HG03045 (cell line): ENCODE results near the gene MYO18B.

Experiments used
- ATAC-seq: cut with Tn5 transposase; IDR thresholded peaks from one replicate; pipeline ENCODE4 v1.9.1; 2021; ENCODE audit warnings: mild to moderate bottlenecking, moderate library complexity; ENCODE audit not compliant: unreplicated experiment

The MYO18B gene

DNA sequence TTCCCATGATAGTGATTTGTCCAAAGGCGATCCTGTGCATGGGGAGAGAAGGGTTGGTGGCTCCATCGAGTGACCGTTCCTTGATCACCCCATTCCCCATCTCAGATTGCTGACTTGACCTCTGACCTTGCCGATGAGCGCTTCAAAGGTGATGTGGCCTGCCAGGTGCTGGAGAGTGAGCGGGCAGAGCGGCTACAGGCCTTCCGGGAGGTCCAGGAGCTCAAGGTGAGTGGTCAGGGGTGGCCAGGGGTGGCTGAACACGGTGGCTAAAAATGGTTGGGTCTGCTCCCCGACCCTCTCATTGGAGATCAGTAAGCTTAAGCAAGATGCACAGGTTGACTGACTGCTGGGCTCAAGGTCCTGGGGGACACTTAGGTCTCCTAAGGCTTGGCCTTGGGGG, 148.7 kb downstream of the MYO18B start:
- ATAC-seq: no peak

DNA sequence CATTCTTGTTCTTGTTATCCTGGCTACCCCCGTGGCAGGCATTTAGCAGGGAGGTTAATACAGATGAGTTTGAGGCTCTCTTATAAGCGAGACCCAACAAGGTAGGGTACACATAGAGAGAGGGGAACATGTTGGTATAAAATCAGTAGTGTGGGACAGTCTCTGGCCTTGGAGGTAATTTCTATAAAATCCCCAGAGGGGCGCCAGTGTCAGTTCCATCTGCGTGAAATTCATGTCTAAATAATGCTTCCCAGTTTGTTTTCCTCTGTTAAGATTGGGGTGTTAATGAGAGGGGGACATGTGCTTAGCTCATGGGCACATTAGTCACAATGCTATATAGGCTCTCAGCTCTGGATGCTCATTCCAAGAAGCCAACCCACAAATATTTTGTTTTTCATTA, 150.7 kb downstream of the MYO18B start:
- ATAC-seq: no peak

DNA sequence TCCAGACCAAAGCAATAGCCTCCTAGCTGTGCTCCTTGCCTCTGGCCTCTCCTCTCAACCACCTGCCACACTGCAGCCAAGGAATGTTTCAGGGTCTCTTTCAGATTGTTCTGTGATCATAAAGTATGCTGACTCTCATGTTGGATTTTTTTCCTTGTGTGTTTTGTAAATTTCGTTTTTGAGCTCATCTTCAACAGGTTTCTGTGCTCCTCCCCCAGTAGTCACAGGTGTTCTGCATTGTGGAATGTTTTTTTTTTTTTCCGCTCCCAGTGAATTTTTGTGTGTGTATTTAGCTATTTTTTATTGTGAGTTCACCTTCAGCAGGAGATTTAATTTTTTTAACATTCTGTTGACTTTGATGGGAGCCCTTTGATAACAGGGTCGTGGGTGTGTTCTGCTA, 153.7 kb downstream of the MYO18B start:
- no peak for ATAC-seq

DNA sequence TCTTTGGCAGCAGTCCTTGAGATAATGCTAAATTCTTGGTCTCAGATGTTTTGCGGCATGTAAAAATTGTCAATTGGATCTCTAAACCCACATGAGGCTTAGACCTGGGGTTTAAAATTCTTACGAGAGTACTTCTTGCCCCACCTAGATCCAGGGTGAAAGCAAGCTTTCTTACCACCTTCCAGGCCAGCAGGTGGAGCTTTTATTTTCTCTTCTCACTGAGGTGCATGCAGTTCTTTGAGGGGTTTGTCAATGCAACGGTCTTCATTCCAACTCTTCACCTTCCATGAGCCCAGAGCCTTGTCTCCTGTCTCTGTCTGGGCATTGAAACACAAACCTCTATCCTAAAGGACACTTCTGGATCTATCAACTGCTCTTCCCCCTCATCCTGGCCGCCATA, 154.1 kb downstream of the MYO18B start:
- no peak for ATAC-seq

DNA sequence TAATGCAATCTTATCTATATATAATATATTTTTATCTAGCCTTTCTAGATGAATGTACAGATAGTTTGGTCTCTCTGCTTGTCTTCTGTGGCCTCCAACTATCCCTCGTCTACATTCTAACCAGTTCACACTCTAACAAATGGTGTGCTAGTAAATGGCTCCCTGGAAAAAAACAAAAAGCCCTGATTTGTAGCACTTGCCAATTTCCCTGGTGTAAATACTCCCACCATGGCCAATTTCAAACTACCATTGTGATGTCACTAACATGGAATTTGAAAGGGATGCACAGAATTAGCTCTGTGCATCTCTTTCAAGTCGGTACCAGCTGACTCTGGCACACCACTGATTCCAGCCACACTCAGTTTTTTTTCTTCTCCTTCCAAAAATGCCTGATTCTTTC, 154.6 kb downstream of the MYO18B start:
- no peak for ATAC-seq

DNA sequence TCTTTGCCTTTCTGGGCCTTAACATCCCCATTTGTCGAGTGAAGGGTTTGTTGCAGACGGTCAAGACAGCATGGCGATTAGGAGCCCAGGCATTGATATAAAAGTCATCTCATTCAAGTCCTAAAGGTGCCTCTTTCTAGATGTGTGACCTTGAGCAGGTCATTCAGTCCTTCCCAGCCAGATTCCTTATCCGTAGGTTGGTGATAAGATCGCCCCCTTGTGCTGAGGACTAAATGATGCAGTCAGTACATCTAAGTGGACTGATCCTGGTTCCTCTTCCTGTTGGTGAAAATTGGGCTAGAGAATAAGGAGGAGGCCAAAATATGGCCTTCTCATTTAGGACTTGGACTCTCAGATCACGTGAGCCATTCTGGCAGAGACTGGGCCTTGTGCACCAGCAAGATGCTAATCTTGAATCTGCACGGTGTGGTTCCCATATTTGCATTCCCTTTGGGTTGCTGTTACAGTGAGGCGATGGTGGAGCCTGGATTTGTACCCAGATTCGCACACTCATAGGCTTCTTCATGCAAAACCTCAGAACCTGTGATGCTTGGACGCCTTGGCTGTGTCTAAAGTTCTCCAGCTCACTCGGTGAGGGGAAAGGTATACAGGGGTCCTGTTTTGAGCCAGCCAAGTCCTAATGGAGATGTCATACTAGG, 156.8 kb downstream of the MYO18B start:
- no peak for ATAC-seq

DNA sequence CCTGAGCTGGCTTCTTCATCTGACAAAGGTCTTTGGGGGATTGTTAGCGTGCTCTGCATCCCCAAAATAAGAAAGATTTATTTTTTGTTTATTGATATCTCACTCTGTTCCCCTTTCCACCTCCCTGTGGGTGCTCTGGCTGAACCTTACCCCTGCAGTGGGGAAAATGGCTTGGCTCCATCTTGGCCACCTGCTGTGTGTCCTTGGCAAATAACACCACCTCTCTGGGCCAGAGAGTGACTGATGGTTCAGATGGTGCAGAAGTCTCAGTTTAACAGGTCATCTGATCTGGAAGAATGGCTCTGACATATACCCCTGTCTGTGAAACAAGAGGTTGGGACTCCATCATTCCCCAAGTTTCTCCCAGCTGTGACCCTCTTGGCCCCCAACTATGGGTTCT, 157.6 kb downstream of the MYO18B start:
- no peak for ATAC-seq

DNA sequence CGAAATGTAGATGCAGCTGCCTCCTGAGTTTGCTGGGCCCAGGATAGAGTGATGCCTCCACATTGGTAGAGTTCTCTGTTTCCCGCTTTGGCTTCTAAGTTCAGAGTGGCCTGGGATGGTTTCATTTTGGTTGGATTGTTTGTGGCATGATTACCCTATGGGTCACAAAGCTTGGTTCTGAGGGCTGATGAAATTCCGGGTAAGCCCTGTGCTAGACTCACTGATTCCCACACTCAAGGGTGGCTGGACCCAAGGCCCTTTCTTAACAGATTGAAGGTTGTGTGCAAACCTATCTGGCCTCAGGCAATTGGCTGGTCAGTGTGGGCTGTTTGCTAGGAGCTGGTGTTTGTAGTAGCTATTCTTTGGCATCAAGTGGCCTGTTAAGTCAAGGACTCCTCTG, 158.4 kb downstream of the MYO18B start:
- no peak for ATAC-seq

DNA sequence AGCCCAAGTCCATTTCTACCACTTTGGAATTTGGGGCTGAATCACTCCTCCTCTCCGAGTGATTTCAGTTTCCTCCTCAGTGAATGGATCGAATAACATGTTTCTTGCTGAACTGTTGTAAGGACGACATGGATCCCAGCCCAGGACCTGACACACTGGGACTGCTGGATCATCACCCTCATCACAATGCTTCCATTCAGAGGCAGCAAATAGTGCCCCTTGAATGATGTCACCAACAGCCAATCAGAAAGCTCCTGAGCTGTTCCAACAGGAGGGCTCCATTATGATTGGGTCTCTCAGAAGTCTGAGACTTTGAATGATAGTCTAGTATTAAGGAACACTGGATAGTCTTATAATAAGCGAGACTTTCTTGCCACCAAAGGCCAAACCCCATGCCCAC, 158.9 kb downstream of the MYO18B start:
- ATAC-seq: no peak

DNA sequence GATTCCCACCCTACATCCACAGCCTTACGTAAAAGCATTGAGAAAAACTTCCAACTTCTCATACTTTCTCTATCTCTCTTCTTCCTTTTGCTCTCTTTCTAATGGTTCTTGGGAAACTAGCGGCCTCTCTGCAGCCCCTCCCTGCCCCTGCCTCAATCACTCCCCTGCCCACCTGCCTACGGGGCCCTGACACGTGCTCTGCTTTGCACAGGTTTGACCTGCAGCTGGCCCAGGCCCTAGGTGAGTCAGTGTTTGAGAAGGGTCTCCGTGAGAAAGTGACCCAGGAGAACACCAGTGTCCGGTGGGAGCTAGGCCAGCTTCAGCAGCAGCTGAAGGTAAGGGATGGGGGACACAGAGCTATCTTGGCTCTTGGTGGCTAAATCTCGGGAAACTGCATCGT, 160.4 kb downstream of the MYO18B start:
- no peak for ATAC-seq

DNA sequence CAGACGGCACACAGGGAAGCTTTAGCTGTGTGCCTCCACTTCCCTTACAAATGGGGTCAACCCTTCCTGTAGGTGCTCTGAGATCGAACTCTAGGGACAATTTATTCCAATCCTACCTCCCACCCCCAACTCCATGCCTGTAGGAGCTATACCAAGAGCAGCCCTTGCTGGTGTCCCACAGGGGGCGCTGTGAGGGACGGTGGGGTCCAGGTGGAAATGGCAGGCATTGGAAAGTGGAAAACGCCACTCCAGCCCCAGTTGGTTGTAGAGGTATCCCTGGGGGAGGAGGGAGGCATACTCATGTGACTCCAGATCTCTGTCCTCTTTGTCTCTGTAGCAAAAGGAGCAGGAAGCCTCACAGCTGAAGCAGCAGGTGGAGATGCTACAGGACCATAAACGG, 161.3 kb downstream of the MYO18B start:
- ATAC-seq: no peak

DNA sequence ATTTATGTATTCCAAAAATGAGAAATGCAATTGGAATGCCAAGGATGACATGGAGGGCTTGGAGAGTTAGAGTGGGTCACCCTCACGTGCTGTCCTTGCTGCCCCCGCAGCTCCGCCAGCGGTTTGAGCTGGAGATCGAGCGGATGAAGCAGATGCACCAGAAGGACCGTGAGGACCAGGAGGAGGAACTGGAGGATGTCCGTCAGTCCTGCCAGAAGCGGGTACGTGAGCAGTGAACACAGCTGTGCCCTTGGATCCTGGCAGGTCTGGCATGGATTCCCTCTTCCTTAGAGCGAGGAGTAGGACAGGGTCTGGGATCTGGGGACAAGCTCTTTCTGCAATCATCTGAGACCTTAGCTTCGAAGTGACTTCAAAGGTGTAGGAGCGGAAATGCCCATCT, 166.2 kb downstream of the MYO18B start:
- no peak for ATAC-seq

DNA sequence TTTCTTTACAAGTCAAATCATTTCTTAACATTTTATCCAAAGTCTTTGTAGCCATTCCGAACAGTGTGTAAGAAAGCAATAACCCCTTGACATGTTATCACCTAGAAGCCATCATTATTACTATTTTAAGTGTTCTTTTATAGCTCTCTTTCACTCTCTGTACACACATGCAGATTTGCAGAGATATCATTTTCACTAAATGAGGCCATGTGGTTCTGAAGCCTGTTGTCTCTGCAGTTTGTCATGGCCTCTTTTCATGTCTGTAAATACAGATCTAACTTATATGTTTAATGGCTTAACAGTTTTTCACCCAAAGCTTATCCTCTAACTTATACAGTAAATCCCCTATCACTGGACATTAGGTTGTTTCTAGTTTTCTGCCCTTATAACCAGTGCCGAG, 166.8 kb downstream of the MYO18B start:
- no peak for ATAC-seq

DNA sequence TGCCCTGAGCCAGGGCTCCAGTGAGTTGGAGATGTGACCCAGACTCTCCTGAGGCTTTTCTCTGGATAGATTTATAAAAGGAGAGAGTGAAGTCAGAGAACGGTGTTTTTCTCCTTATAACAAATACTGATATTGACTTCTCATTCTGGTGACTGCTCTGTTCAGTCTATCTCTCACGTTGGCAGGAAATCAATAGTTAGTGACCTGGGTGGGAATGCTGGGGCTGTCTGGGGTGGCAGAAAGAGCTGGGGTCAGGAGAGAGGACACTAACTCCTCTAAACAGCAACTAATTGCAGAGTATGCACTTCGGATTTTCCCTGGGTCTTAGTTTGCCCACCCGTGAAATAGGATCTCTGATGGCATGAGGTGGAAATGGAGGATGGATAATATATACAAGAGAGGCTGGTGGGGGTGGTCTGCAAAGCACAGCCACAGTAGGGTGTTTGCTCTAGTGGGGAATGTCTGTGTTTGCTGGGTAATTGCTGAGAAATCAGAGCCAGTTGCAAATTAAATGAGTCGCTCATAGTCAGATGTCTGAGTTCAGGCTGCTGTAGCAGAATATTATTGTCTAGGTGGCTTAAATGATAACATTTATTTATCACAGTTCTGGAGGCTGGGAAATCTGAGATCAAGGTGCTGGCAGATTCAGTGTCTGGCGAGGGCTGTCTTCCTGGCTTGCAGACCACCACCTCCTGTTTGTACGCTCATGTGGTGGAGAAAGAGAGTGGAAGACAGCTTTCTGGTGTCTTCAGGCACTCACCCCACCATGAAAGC, 167.8 kb downstream of the MYO18B start:
- no peak for ATAC-seq

DNA sequence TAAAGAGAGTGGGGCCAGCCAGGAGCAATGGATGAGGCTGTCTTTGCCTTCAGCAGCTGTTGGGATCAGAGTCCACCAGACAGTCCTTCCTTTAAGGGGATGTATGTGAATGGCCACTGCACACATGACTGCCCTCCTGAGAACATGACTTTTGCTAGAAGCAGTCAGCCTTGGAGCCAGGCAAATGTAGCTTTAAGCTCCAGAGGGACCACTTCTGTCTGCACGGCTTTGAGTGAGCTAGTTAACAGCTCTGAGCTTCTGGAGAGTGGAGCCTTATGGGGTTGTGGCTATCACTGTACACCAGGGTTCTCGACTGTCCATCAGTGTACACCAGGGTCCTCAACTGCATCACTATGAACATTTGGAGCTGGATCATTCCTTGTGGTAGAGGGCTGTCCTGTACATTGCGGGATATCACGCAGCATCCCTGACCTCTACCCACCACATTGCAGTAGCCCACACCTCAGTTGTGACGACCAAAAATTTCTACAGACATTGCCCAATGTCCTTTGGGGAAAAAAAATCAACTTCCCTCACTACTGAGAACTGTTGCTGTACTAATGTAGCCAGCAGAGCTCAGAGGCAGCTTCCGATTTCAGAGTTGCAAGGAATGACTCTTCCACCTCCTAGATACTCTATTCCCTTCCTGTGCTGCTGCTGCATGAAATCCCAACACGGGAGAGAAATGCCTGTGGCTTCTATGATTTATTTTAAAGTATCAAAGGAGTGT, 169.4 kb downstream of the MYO18B start:
- ATAC-seq: no peak

DNA sequence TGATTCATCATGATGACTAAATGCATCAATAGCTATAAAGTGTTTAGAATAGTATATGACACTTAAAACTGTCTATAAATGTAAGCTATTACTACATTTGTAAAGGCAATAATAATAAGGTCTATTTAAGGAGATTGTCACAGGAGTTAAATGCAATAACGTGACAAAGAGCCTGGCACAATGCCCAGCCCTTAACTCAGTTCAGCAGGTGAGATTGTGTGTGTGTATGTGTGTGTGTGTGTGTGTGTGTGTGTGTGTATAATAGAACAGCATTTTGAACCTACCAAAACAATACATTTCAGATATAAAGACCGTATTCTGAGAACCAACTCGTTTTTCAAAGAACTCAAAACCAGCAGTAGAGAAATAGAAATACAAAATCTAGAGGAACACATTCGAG, 177.5 kb downstream of the MYO18B start:
- no peak for ATAC-seq

DNA sequence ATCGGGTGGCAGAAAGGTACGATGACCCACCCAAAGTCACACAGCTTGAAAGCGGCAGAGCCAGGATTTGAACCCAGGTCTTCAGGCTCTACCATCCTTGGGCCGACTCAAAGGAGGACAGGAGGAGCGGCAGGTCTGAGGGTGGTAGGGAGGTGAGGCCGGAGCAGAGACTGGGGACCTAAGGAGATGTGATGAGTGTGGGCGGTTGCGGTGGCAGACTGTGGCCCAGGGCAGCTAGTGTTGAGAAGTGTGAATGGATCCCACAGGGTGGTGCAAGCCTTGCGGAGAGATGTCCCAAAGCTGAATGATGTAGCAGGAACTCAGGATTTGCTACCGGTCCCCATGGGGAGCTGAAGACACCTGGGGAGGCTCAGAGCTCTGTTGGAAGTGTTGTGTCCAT, 180.2 kb downstream of the MYO18B start:
- no peak for ATAC-seq

DNA sequence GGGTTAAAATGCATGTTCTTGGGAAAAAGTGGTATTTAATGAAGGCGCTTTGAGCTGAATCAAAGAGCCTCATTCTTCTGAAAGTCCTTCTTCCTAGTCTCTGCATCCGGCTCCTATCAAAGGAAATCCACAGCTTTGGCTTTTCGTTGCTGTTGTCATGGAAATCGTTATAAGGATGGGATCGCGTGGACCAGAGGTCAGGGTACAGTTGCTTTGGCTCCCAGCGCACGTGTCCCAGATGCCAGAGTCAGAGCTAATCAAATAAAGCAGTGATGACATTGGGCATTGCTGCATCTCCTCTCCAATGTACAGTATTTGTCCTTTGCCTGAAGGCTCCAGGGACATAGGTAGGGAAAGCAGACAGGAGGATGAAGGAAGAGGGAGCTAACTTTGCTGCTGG, 181.9 kb downstream of the MYO18B start:
- no peak for ATAC-seq

DNA sequence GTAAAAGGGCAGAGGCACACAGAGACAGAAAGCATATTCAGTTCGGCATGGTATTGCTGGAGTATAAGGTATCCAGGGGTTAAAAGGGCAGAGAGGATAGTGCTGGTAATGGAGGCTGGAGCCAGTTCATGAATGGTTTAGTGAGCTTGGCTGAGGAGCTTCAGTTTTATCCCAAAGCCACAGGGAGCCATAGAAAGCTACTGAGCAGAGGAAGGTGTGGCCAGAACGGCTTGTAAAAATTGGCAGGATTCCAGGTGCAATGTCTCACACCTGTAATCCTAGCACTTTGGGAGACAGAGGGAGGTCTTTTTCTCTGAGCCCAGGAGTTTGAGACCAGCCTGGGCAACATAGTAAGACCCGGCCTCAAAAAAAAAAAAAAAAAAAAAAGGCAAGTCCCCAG, 186.1 kb downstream of the MYO18B start:
- no peak for ATAC-seq

DNA sequence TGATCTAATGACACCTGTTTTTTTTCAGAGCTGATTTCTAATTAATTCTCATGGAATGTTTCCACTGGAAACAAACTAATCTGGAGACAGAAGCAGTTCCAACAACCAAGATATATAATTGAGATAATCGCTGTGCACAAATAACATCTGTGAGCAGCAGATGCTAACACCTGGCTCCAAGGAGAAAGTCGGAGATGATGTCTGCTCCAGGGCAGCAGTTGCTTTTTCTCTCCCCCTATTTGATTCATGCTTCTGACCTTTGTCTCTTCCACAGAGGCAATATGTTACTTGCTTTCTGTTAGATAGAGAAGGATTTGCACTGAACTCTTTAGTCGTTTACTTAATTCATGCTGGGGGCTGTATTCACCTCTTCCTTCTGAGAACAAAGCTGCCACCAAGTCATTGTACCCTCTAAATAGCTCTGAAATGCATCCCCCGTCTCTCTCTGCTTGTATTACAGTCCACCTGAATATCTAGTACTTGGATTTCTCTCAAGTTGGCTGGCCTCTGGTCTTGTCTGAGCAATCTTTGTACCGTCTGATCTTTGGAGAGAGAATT, 187.4 kb downstream of the MYO18B start:
- no peak for ATAC-seq

DNA sequence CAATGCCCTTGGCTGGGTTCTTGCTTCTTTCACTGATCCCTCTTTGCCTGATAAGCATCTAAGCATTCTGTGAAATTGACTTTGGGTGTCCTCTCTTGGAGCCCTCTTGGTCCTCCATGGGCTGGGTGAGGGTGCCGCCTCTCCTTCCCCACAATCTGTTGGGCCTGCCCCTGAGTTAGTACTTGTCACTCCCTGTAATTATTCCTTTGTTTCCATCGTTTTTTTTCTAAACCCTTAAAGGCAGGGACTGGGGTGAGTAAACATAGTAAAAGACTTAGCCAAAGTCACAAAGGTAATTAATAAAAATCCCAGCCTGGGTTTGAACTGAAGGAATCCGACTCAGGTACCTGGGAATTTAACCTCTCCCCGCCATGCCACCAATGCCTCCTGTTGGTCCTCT, 188.1 kb downstream of the MYO18B start:
- ATAC-seq: no peak

DNA sequence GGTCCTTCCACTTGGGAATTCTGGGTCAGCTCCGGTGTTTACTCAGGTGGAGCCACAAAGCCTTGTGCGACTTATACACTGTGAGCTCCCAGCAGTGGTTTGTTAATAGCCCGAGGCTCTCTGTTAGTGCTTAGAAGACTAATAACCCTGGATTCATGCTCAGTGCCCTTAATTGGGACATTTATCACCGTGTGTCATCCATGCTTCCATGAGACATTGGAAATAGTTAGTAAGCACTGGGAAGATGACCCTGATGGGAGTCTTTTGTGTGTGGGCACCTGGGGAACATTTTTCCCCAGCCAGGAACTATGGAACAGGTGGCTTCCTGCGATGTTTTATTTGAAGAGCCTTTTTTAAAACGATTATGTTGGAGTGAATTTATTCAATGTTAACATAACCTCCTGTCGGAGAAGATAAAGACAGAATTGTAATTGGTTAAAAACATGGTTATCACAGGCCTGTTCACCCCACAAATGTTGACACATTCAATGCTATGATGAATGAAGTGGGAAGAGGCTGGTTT, 188.9 kb downstream of the MYO18B start:
- ATAC-seq: no peak
